ENCODE data around the gene PTPRE.

The PTPRE gene

DNA sequence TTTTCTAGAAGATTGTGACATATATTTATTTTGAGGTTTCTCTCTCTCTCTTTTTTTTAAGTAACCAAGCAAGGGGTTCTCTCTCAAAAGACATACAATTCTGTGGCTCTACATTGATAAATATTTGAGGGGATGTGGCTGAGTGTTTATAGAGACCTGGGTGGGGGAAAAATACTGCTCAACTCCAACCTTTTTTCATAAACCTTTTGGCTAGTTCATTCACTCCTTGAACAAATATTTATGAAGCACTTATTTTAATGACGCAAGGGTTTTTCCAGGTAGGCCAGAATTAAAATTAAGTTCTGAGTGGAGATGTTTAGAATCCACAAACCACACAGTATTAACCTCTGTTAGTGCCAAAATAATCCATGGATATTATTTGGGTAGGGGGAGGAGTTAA, 100.2 kb downstream of the PTPRE start:
- no peak for DNase-seq

DNA sequence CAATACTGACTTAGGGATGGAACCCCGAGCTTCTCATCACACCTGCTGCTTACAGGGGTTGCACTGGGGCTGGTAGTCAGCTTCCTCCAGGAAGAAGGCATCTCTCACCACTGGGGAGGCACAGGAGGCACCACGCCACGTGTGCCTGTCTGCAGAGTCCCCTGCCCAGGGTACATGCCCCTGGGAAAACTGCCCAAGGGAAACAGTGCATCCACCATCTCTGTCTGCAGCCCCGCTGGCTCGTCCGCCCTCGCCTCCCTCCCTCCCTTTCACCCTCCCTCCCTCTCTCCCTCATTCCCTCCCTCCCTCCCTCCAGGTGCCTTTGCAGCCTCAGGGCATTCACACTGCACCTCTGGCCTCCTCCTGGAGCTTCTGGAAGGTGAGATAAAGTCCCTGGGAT, 101.1 kb downstream of the PTPRE start:
- no peak for DNase-seq

DNA sequence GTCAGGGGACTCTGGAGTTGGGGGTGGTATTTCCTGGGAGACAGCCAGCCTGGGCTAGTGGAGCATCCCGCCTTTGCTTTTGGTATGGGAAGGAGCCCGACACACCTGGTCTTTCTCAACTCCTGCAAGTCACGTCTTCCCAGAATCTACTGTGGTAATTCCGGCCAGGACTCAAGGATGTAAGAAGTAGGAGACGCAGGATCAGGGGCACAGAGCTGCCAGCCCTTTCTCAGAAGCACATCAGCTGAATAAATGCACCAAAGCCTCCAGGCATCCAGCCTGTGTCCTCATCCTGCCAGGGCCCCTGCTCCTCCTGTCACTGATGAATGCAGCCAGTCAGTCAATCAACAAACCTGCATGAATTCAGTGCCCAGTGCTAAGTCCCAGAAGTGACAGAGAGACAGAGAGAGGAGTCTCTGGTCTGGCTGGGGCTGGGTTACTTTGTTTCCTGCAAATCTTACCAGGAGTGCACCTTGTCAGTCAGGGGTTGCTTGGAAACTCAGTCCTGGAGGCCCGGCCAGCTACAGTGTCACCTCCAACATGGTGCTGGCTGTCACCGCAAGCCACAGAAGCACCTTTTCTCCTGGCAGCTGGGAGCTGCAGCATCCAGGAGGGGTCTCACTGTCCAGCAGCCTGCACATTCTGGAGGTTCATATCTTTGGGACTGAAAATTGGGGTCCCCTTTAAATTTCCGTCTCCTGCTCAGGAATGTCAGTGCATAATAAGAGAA, 101.8 kb downstream of the PTPRE start:
- no peak for DNase-seq

DNA sequence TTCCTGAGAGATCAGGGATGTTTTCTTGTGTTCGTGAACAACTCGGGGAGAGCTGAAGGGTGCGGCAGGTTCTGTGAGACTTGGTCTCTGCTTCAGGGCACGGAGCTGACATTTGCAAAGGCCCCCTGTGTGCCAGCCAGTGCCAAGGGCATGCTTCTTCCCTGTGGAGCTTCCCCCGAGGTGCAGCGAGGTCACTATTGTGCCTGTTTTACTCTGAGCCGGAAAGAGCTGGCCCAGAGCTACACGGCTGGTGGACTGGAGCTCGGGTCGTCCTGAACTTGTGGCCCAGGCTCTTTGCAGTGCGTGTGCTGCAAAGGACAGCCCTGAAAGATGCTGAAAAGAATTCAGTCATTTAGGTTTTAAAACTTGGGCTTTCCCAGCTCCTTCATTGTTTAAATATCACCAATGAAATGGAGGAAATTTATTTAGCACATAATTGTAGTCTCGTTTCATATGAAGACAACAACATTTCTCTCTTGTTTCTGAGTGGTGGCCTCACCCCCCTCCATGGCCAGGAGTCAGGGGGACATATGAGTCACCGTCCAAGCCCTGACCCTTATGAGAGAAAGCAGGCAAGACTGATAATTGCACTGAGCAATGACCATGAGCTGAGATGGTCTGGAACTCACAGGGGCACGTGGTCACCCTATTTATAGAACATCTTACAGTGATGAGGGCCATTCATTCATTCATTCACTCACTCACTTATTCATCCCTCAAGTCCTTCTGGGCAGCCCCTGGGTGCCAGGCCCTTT, 102.6 kb downstream of the PTPRE start:
- DNase-seq, result no peak

DNA sequence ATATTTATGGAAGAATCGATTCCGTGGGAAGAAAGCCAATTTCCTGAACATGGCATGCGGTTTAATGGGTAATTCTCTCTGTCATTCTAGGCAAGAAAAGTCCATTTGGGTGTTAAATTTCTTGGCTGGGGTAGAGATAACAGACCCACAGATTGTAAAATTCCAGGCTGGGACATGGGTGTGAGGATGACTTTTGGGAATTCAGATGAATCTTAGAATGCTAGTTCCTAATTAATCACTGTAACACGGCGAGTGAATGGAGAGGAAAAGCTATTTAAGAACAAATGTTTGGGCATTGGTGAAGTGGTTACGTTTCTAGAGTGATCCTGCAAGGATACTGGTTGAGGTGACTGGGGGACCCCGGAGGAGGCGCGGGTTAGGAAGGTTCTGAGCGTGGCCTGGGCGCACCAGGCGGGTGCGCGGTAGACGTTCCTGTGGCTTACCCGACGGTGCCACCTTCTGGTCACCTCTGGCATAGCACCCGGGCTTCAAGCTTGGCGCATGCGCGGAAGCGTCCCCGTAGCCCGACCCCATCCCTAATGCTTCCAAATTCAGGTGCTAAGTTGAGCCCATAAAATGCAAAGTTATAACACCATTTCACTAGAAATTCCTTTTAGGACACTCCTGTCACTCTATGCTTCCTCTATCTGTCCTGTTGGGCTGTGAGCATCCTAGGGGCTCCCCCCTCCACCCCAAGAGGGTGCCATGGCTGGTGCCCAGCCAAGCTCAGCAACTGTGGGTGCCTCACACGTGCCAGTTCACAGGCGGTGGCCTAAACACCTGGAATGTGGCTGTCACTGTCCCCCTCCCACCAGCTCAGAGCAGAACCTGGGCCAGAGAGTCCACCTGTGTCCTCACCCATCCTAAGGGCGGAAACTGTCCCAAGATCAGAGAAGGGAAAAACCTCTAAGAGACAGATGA, 104.4 kb downstream of the PTPRE start:
- DNase-seq, result peak in 1 of 2 experiments; percentile 8

DNA sequence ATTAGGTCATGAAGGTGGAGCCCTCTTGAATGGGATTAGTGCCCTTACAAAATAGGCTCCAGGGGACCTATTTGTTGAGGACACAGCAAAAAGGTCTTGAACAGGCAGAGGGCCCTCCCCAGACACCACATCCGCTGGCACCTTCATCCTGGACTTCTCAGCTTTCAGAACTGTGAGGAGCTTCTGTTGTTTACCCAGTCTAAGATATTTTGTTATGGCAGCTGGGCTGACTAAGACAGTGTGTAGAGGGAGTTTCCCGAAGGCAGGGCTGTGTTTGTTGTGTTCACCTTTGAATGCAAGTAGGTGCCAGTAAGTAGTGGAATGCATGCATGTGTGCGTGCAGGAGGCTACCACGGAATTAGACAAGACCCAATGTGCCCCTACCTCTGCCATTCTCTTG, 106.7 kb downstream of the PTPRE start:
- no peak for DNase-seq

DNA sequence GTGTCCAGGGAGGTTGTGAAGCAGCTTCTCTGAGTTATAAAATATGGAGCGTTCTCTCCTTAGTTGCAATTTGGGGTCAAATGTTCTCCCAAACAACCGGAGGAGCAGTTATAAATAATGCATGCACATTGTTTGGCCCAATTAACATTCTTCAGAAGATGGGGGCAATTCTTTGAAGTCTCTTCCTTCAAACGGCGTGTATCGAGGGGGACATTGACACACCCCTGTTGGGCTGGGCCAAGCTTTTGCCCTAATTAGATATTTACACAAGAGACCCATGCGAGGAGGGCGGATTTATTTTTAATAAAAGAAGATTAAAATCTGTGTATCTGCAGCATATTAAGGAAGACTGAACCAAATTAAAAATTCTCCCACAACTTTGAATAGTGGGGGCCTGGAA, 107.3 kb downstream of the PTPRE start:
- no peak for DNase-seq

DNA sequence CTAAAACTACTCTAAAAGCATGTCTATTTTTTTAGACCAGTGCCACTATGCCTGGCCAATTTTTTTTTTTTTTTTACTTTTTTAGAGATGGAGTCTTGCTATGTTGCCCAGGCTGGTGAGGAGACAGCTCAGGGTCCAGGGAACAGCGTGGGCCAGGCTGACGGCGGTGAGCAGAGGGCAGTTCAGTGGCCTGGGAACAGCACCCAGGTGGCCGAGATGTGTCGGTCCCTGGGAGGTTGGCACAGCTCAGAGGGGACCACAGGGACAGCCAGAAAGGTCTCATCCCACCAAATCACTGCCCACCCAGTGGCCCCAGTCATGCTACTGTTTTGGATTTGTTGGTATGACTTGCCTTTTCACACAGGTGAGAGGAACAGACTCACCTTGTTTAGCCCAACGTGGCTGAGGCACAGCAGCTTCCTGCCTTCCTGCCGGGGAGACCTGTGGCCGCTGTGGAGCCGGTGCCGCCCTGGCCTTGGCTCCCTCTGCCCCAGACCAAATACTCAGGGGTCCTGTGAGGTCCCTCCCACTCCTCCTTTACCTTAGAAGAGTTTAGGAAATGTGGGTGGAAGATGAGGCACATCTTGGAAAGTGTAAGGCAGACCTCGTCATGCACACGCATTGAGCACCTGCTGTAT, 109.6 kb downstream of the PTPRE start:
- no peak for DNase-seq

DNA sequence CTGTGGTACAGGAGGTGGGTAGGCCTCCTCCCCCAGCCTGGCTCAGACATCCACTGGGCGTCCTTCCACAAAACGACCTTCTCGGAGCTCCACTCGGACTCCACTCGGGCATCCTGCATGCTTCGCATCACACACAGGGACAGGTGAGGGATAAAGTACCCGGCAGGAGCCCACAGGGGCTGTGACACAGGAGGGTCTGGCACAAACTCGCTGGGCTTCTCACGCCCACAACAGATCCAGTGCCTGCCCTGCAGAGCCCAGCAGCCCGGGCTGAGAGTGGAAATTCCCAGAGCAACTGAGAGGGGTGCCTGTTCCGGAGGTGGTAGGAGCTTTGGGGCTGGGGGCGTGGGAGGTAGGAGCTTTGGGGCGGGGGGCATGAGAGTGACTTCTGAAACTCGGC, 110.9 kb downstream of the PTPRE start:
- no peak for DNase-seq

DNA sequence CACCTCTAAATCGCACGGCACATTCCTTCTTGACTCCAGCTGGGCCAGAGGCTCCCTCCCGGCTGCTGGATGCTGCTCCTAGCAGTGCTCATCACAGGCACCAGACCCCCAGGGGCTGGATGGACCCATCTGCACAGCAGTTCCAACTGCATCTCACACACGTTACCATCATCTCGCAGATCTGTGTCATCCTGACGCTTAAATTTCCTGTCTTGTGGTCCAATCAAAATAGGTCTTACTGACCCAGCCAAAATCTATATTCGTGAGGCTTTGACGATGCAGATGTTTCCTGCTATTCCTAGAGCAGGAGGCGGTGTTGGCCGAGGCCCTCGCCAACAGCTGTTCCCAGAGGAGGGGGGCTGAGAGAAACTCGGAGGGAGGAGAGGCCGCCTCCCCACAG, 111.3 kb downstream of the PTPRE start:
- DNase-seq, result no peak

DNA sequence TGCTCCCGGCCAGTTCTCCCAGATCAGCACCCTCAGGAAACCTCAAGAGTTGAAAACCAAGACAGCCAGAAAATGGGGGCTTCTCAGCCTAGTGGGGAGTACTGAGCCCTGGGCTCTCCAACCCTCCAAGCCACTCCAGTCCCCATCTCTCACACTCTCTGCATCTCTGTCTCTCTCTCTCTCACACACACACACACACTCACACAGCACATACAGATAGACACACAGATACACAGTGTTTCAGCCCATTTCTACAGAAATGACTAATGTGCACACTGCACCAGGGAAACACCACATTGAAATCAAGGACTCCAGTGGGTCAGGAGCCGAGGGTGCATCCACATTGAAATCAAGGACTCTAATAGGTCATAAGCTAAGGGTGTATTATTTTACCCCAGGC, 111.8 kb downstream of the PTPRE start:
- no peak for DNase-seq

DNA sequence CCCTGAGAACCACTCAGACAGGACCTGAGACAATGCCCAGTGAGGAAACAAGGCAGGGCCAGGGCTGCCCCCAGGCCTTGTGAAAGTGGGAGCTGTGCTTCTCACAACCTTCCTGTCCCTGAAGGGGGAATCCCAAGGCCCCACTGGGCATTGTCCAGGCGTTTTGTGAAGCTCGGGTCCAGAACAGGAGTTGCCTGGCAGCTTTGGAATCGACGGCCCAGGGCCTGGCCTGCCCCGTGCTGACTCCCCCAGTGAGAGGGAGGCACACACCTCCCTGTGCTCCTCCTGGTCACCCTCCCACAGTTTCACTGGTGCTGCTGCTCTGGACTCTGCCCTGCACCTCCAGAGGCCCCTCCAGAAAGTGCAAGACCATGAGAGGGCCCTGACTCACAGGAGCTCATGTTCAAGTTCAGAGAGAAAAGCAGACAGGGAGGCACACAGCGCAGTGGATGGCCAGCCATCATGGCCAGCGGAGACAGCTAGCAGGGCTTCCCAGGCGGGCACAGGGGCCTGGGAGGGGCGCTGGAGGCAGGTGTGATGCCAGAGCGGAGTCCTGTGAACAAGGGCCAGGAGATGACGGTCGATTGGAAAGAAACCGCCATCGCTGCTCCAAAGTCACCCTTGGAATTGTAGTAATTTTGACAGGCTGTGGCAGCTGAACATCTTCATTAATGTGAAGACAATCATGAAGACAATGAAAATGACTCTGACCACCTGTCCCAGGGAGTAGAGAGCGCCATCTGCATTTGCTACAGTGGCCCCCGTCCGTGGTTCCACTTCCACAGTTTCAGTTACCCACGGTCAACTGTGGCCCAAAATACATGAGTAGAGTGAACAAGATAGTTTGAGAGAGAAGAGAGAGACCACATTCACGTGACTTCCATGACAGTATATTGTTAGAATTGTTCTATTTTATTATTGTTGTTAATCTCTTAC, 115.6 kb downstream of the PTPRE start:
- no peak for DNase-seq

DNA sequence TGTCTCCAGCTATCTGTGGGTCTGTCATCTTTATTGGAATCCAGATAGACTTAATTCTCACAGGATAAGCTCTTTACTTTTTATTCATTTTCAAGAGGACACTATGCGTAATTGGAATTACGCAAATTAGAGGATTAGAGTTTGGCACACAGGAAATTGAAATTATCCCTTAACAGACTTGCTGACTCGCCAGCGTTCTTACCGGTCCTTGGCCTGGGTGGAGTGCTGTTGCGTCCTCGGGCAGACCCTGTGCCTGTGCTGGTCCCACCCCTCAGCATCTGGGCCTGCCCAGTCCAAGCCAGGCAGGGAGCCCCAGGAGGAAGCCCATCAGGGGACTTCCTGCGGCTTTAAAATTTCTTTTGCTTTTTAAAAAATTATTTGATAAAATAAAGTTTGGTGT, 117.5 kb downstream of the PTPRE start:
- DNase-seq, result no peak

DNA sequence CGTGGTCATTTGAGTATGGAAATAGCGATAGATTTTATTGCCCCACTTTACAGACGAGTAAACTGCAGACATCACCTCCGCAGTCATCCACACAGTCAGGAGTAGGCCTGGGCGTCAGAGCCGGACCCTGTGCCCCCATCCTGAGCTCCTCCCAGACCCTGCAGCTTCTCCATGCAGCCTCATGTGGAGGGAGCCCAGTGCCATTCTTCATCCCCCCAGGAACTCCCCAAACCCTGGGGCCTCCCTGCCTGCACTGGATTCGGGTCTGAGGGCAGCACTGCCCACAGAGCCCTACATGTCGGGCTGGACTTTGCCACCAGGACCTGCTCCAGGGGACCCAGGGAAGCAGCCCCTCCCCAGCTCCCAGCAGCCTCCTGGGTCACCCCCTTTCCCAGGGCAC, 118.5 kb downstream of the PTPRE start:
- DNase-seq, result no peak

DNA sequence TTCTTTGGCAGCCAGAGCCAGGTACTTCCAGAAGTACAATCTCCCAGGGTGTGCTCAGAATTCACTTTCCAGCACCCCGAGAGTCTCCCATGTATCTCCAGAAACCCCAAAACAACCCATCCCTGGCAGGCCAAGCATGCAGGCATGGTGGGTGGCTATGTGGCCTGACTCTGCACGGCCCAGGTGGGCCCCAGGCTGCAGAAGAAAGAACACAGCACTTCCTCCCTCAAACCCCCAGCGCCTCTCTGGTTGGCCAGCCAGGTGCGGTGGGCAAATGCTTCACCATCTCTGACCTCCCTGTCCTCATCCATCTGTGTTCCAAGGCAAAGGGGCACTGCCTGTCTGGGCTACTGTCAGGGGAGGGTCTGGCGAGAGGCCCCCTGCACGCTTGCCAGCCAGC, 119.0 kb downstream of the PTPRE start:
- DNase-seq, result no peak

DNA sequence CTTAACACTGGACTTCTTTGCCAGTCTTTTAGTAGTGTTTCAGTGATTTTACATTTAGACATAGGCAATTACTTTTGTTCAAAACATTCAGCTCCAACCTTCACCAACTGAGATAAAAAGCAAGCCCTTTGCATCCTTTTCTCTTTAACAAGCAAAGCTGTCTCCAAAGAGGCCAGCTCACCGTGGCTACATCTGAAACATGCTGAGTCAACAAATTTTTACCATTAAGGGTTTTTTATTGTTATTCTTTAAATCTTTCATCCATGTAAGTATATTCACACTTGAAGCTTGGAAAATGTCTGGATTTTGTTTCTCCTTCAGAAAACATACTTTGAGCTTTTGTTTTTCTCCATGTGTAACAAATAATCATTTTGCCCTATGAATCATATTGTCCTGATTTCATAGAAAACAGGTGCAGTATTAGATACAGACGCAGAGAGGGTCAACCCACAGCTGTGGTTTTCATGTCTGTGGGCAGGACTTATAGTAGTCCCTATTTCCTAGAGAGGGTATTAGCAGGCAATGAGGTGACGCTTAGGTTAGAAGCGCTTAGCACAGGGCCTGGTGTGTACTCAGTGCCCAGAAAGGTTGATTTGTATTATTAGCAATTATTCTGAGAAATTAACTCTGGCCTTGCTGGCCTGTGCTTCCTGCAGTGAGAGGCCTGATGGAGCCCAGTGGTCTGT, 119.9 kb downstream of the PTPRE start:
- DNase-seq, result no peak

DNA sequence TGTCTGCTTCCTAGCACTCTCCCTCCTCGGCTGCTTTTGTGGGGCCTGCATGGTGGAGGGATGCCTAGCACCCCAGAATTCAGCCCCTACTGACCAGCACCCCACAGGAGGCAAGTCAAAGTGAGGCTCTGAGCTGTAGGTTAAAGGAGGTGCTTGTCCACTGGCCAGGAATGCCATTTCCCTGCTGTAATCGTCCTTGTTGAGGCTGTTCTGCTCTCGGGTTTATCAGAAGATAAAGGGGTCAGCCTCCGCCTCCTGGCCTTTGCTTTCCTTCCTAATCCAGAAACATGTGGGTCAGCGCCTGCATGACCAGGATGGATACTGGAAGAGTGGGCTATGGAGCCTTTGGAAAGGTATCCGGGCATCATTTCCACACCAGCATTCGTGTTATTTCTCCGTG, 120.4 kb downstream of the PTPRE start:
- no peak for DNase-seq

DNA sequence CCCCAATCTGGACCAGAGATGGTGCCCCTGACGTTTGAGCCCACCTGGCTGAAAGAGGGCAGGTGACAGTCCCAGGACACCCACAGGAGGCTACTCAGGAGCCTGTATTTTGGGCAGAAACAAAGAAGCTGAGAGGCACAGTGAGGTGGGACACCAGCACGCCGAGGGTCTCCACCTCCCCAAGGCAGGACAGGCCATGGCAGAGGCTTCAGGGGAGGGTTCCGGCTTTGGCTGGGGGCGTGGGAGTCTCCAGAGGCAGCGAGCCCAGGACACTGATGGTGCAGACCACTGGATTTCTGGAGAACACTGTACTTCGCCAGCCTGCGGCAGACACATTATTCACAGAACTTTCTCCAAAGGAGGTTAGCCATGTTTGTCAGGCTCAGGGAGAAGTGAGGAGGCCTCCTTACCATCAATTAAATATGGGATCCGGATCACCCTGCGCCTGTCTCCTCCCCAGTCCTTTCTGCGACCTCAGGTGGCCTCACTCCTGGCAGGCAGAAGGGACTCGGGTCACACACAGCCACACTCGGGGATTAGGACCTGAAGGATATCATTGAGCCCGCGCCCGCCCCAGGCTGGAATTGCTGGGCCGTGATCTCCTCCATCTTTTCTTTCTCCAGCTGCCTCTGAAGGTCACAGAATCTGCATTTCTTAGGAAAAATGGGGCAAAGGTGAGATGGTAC, 121.1 kb downstream of the PTPRE start:
- no peak for DNase-seq

DNA sequence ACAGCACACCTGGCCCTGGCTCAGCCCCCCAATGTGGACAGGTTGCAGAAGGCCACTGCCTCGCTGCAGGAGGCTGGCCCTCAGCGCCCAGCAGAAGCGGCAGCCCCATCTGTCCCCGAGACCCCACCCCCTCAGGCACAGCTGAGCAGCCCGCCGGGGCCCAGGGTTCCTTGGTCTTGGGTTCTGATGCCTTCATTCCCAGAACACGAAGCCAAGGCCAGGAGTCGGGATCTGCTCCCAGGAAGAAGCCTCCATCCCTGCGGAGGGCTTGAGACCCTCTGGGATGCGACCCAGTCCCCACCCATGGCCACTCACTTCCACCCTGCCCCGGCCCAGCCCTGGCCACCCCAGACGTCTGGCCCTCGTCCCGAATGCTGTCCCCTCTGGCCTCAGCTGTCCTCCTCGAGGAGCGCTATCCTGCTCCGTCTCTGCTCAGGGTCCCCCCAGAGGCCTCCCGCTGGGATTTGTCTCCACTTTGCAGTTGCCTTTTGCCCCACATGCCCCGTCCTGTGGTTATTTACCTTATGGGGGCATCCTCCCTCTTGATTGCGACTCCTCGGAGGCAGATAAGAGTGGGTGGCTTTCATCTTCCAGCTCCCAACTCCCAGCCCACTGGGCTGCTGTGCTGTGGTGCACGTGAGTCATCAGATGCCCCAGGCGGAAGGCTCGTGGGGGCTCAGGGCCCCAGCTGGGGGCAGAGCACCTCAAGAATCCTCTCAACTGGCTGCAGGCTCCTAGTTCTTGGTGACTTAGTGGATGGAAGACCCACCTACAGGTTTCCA, 121.8 kb downstream of the PTPRE start:
- no peak for DNase-seq

DNA sequence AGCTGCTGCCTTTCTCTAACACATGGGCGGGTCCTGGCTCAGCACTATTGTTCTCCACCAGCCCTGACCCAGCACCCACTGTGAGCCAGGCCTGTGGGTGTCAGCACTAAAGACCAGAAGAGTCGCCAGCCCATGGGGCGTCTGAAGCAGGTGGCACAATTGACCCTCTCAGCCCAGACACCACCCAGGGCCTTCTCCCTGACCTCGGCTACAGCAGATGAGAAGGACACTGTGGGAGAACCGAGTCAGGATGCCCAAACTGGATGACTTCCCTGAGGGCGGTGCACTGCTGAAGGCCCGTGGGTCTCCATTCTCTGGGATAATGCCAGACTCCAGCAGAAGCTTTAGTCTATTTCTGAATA, 122.4 kb downstream of the PTPRE start:
- no peak for DNase-seq

Data from NCI-H187 (cell line).